MM.1S (cell line): ENCODE data around the gene PPP2R3B.

Experiments
- DNase-seq: peaks from one replicate; pipeline ENCODE4 v3.0.0-alpha.2; 2015
- H2AFZ ChIP-seq: fragments of 300-600 bp; sonication (generic); 2 replicates; pipeline ENCODE4 v1.6.0; 2016; ENCODE audit warnings: antibody characterized with exemption, low read length
- H3F3A ChIP-seq: fragments of 300-600 bp; sonication (generic); 2 replicates; pipeline ENCODE4 v1.6.1; 2016; ENCODE audit warnings: mild to moderate bottlenecking, antibody characterized with exemption, low read length, moderate library complexity, mixed read lengths; ENCODE audit not compliant: insufficient read depth
- H3K27ac ChIP-seq: fragments of 300-600 bp; sonication (generic); 2 replicates; pipeline ENCODE4 v1.5.1; 2016; ENCODE audit warnings: mild to moderate bottlenecking, low read length
- H3K27me3 ChIP-seq: fragments of 300-600 bp; sonication (generic); replicated peaks from 2 replicates; pipeline ENCODE4 v1.6.0; 2016; ENCODE audit warnings: low read length; ENCODE audit not compliant: insufficient read depth
- H3K36me3 ChIP-seq: fragments of 300-600 bp; sonication (generic); replicated peaks from 2 replicates; pipeline ENCODE4 v1.6.1; 2016; ENCODE audit warnings: mild to moderate bottlenecking, low read length, mixed read lengths; ENCODE audit not compliant: insufficient read depth
- H3K4me1 ChIP-seq: fragments of 300-600 bp; sonication (generic); 2 replicates; pipeline ENCODE4 v1.6.1; 2016; ENCODE audit warnings: low read length, mixed read lengths
- H3K4me2 ChIP-seq: fragments of 300-600 bp; sonication (generic); 2 replicates; pipeline ENCODE4 v1.6.0; 2016; ENCODE audit warnings: low read depth, low read length
- H3K4me3 ChIP-seq: fragments of 300-600 bp; sonication (generic); 2 replicates; pipeline ENCODE4 v1.5.1; 2016; ENCODE audit warnings: low read length, mixed read lengths
- H3K79me2 ChIP-seq: fragments of 300-600 bp; sonication (generic); 2 replicates; pipeline ENCODE4 v1.6.1; 2016; ENCODE audit warnings: mixed run types, low read length, mixed read lengths
- H3K9ac ChIP-seq: fragments of 300-600 bp; sonication (generic); 2 replicates; pipeline ENCODE4 v1.6.1; 2016; ENCODE audit warnings: low read length, mixed read lengths
- H3K9me2 ChIP-seq: fragments of 300-600 bp; sonication (generic); replicated peaks from 2 replicates; pipeline ENCODE4 v1.6.1; 2016; ENCODE audit warnings: mild to moderate bottlenecking, low read length, mixed read lengths; ENCODE audit not compliant: insufficient read depth
- H3K9me3 ChIP-seq: fragments of 300-600 bp; sonication (generic); replicated peaks from 2 replicates; pipeline ENCODE4 v1.6.1; 2016; ENCODE audit warnings: mild to moderate bottlenecking, low read length, mixed read lengths; ENCODE audit not compliant: insufficient read depth
- H4K20me1 ChIP-seq: fragments of 300-600 bp; sonication (generic); 2 replicates; pipeline ENCODE4 v1.6.1; 2016; ENCODE audit warnings: mild to moderate bottlenecking, low read length, moderate library complexity, mixed read lengths; ENCODE audit not compliant: insufficient read depth
- EZH2 ChIP-seq: fragments of 300-600 bp; sonication (generic); optimal IDR thresholded peaks from 2 replicates; pipeline ENCODE3; 2017; ENCODE audit warnings: low read depth, mild to moderate bottlenecking, antibody characterized with exemption, low read length, mixed read lengths
- EZH2phosphoT487 ChIP-seq: fragments of 300-600 bp; sonication (generic); IDR thresholded peaks from 2 replicates; pipeline ENCODE4 v1.6.1; 2018; ENCODE audit warnings: antibody characterized with exemption, low read length
- TF ChIP-seq, protein P1 (sequence below): fragments of 300-600 bp; sonication (generic); IDR thresholded peaks from 2 replicates; pipeline ENCODE4 v1.5.1; 2016; ENCODE audit warnings: antibody characterized with exemption, low read length, mixed read lengths

PPP2R3B gene

DNA sequence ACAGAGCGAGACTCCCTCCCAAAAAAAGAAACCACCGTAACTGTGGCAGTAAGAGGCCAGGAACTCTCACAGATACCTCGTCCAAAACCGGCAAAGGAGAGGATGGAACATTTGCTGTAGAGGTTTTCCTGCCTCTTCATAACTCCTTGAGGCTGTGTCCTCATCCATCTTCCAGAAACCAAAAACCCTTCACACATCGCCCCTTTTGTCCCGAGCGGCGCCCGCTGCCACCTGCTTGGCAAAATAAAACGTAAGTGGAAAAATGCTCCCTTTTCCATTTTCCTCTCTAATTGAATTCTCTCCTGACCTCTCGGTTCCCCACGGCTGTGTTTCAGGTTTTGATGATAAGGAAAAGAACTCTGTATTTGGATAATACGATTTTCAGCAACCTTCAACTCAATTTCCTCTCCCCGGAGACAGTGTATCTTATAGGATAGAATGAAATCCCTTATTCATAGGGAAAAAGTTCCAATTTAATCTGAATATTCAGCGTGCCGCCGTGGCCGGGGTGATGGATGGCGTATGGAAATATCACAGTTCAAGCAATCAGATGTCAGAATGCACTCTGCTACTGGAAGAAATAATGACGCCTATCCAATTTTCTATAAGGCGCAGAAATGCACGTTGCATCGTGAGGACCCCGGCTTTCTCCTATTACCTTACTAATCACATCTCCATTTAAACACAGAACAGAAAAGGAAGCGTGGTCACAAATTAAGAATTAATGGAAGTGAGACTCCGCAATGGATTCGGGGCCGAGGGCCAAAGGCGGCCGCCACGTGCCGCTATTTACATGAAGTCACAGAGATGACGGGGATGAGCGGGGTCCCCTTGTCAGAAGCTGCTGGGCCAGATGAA, 5.2 kb upstream of the PPP2R3B start:
- Histone ChIP-seq H3K4me3 (no peak overlapping the region), H3K36me3 (no peaks in the 10 kb centered on the region), H3K4me2 (no peak overlapping the region), H2AFZ (no peak overlapping the region), H3K4me1 (no peaks in the 10 kb centered on the region), H4K20me1 (no peaks in the 10 kb centered on the region), H3F3A (no peaks in the 10 kb centered on the region), H3K27me3 (no peaks in the 10 kb centered on the region), H3K9ac (no peak overlapping the region), H3K27ac (no peak overlapping the region), H3K9me2 (no peaks in the 10 kb centered on the region), H3K79me2 (no peaks in the 10 kb centered on the region), H3K9me3 (no peaks in the 10 kb centered on the region)
- DNase-seq, result no peak
- TF ChIP-seq EZH2 (no peak), EZH2phosphoT487 (no peak)
- TF ChIP-seq, protein P1, sequence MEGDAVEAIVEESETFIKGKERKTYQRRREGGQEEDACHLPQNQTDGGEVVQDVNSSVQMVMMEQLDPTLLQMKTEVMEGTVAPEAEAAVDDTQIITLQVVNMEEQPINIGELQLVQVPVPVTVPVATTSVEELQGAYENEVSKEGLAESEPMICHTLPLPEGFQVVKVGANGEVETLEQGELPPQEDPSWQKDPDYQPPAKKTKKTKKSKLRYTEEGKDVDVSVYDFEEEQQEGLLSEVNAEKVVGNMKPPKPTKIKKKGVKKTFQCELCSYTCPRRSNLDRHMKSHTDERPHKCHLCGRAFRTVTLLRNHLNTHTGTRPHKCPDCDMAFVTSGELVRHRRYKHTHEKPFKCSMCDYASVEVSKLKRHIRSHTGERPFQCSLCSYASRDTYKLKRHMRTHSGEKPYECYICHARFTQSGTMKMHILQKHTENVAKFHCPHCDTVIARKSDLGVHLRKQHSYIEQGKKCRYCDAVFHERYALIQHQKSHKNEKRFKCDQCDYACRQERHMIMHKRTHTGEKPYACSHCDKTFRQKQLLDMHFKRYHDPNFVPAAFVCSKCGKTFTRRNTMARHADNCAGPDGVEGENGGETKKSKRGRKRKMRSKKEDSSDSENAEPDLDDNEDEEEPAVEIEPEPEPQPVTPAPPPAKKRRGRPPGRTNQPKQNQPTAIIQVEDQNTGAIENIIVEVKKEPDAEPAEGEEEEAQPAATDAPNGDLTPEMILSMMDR, result no peak

DNA sequence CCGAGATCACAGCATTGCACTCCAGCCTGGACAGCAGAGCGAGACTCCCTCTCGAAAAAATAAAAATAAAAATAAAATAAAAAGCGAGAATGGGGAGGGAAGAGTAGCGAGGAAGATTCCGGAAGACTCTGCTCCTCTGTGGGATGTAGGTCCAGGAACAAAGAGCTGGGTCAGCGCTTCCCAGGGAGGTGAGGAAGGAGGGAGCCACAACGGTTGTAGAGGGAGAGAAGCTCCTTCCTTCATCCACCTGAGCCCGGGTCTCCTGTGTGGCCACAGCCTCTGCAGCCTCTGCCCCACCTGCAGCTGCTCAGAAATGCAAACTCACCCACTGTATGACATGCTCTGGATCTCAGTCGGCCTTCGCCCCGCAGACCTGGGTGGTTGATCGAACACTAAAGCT, 3.8 kb upstream of the PPP2R3B start:
- no peak for TF ChIP-seq EZH2
- no peak for TF ChIP-seq EZH2phosphoT487
- TF ChIP-seq, protein P1, result no peak
- no peaks in the 10 kb centered on the region for H3K36me3 ChIP-seq
- no peak overlapping the region for H3K4me3 ChIP-seq
- no peaks in the 10 kb centered on the region for H3K9me2 ChIP-seq
- no peak overlapping the region for H2AFZ ChIP-seq
- no peaks in the 10 kb centered on the region for H3K4me1 ChIP-seq
- no peaks in the 10 kb centered on the region for H3K9me3 ChIP-seq
- DNase-seq, result no peak
- no peaks in the 10 kb centered on the region for H3K79me2 ChIP-seq
- H3K4me2 ChIP-seq, result no peak overlapping the region
- no peaks in the 10 kb centered on the region for H4K20me1 ChIP-seq
- no peaks in the 10 kb centered on the region for H3F3A ChIP-seq
- no peak overlapping the region for H3K9ac ChIP-seq
- H3K27ac ChIP-seq, result no peak overlapping the region
- H3K27me3 ChIP-seq, result no peaks in the 10 kb centered on the region

DNA sequence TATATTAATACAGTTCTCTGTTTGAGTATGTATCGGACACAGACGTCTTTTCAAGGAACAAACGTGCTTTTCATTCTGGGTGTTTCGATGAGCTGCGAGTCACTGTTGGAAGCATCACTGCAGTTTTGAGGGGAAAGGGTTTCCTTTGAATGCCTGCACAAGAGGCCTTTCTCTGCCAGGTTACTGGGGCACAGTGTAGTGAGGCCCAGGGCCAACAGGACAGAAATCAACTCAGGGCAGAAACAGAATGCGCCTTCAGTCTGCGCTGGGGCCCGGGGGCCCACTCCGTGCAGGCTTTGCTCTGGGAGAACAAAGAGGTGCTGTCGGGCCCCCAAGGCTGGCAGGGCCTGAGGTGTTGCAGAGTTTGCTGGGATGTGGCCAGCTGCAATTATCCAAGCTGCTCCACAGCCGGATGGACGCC, 2.3 kb upstream of the PPP2R3B start:
- no peaks in the 10 kb centered on the region for H3F3A ChIP-seq
- H3K9me2 ChIP-seq, result no peaks in the 10 kb centered on the region
- H2AFZ ChIP-seq, result no peak overlapping the region
- H3K27ac ChIP-seq, result no peak overlapping the region
- H4K20me1 ChIP-seq, result no peaks in the 10 kb centered on the region
- no peaks in the 10 kb centered on the region for H3K9me3 ChIP-seq
- H3K4me2 ChIP-seq, result no peak overlapping the region
- H3K4me1 ChIP-seq, result no peaks in the 10 kb centered on the region
- H3K27me3 ChIP-seq, result no peaks in the 10 kb centered on the region
- no peak for DNase-seq
- H3K79me2 ChIP-seq, result no peaks in the 10 kb centered on the region
- TF ChIP-seq, protein P1, result no peak
- TF ChIP-seq EZH2, result no peak
- TF ChIP-seq EZH2phosphoT487, result no peak
- H3K4me3 ChIP-seq, result no peak overlapping the region
- H3K9ac ChIP-seq, result no peak overlapping the region
- H3K36me3 ChIP-seq, result no peaks in the 10 kb centered on the region
